Measurements from ENCODE around the gene TBX3. TPM values are rescaled to one million over a fixed set of nuclear protein-coding genes. Genes with fewer than 3 reads are reported as not detected.

TBX3 gene
- total RNA-seq, 1 experiment from 2014 or later, result 1.4 TPM

DNA sequence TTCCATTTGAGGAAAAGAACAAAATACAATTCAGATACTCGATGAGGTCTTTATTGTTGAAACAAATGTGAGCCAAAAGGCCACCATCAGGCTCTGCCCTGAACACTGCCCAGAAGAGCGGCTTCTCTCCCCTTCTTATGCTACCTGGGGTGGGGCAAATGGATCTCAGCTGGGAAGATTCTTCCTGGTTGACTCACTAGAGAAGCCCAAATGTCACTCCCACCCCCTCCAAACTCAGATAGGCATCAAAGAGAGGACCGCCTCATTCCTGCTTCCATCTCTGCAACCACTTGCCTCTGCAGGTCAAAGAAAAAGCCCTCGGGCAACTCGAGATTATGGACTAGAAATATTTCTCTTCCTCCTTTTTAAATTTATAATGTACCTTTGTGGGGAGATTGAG lies 55.8 kb downstream of the TBX3 start:
- no TSS peak for BruUV-seq (replicated peaks)
- no peak overlapping the region for H3K27ac Mint-ChIP-seq (ENCODE audit: unreplicated experiment)
- intact Hi-C loops (cut with micrococcal nuclease; ENCODE audit: unreplicated experiment), result no loop called here
- CTCF ChIA-PET, result no interaction called here
- no peaks in the 10 kb centered on the region for H3K27me3 Mint-ChIP-seq (ENCODE audit: unreplicated experiment)
- H3K4me1 Mint-ChIP-seq (ENCODE audit: low read depth, unreplicated experiment), result no peaks in the 10 kb centered on the region
- no peak overlapping the region for H3K4me3 Mint-ChIP-seq (ENCODE audit: low read depth, unreplicated experiment)
- TF ChIP-seq CTCF (IDR thresholded peaks at IDR 0.05; ENCODE audit: unreplicated experiment), result no peak
- H3K36me3 Mint-ChIP-seq (ENCODE audit: insufficient read depth, unreplicated experiment), result no peaks in the 10 kb centered on the region
- peaks cover 7% of the 10 kb centered on the region for H3K9me3 Mint-ChIP-seq (ENCODE audit: low read depth, unreplicated experiment)
- DNase-seq, result no peak

DNA sequence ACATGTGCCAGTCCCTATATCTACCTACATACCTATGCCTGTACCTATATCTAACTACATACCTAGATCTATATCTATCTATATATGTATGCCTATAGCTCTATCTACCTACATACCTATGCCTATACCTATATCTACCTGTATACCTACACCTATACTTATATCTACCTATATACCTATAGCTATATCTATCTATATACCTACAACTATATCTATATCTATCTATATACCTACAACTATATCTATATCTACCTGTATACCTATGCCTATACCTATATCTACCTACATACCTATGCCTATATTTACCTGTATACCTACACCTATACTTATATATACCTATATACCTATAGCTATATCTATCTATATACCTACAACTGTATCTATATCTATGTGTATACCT lies 56.6 kb downstream of the TBX3 start:
- intact Hi-C loops (cut with micrococcal nuclease; ENCODE audit: unreplicated experiment), result no loop called here
- H3K9me3 Mint-ChIP-seq (ENCODE audit: low read depth, unreplicated experiment), result peaks cover 7% of the 10 kb centered on the region
- no peak overlapping the region for H3K27ac Mint-ChIP-seq (ENCODE audit: unreplicated experiment)
- no TSS peak for BruUV-seq (replicated peaks)
- H3K4me1 Mint-ChIP-seq (ENCODE audit: low read depth, unreplicated experiment), result no peaks in the 10 kb centered on the region
- no peak for TF ChIP-seq CTCF (IDR thresholded peaks at IDR 0.05; ENCODE audit: unreplicated experiment)
- H3K4me3 Mint-ChIP-seq (ENCODE audit: low read depth, unreplicated experiment), result no peak overlapping the region
- no peak for DNase-seq
- CTCF ChIA-PET, result no interaction called here
- no peaks in the 10 kb centered on the region for H3K36me3 Mint-ChIP-seq (ENCODE audit: insufficient read depth, unreplicated experiment)
- H3K27me3 Mint-ChIP-seq (ENCODE audit: unreplicated experiment), result no peaks in the 10 kb centered on the region

- peak; percentile 45 for DNase-seq
- intact Hi-C loops (cut with micrococcal nuclease; ENCODE audit: unreplicated experiment), result no loop called here
- TF ChIP-seq CTCF (IDR thresholded peaks at IDR 0.05; ENCODE audit: unreplicated experiment), result peak; percentile 27
- CTCF ChIA-PET, result no interaction called here
- no peaks in the 10 kb centered on the region for H3K4me1 Mint-ChIP-seq (ENCODE audit: low read depth, unreplicated experiment)
- no TSS peak for BruUV-seq (replicated peaks)
- H3K27ac Mint-ChIP-seq (ENCODE audit: unreplicated experiment), result no peak overlapping the region
- H3K36me3 Mint-ChIP-seq (ENCODE audit: insufficient read depth, unreplicated experiment), result no peaks in the 10 kb centered on the region
- no peaks in the 10 kb centered on the region for H3K27me3 Mint-ChIP-seq (ENCODE audit: unreplicated experiment)
- H3K4me3 Mint-ChIP-seq (ENCODE audit: low read depth, unreplicated experiment), result no peak overlapping the region
- H3K9me3 Mint-ChIP-seq (ENCODE audit: low read depth, unreplicated experiment), result peaks cover 5% of the 10 kb centered on the region
These were observed 58.6 kb downstream of the TBX3 start for GRCh38 chr12:114625294-114625851.

- Mint-ChIP-seq H3K4me3 (ENCODE audit: low read depth, unreplicated experiment) (no peak overlapping the region), H3K4me1 (ENCODE audit: low read depth, unreplicated experiment) (no peaks in the 10 kb centered on the region), H3K27ac (ENCODE audit: unreplicated experiment) (no peak overlapping the region), H3K27me3 (ENCODE audit: unreplicated experiment) (no peaks in the 10 kb centered on the region), H3K9me3 (ENCODE audit: low read depth, unreplicated experiment) (peaks cover 3% of the 10 kb centered on the region), H3K36me3 (ENCODE audit: insufficient read depth, unreplicated experiment) (no peaks in the 10 kb centered on the region)
- TF ChIP-seq CTCF (IDR thresholded peaks at IDR 0.05; ENCODE audit: unreplicated experiment), result no peak
- CTCF ChIA-PET, result no interaction called here
- intact Hi-C loops (cut with micrococcal nuclease; ENCODE audit: unreplicated experiment), result no loop called here
- no peak for DNase-seq
- BruUV-seq (replicated peaks), result no TSS peak
These were observed 60.2 kb downstream of the TBX3 start for GRCh38 chr12:114623737-114624136.

Measured in Calu3 (cell line).